Endometrial microvascular endothelial cells (primary cell): ENCODE data around the gene HNRNPD. TPM values are rescaled to one million over a fixed set of nuclear protein-coding genes. Genes with fewer than 3 reads are reported as not detected.
"Not testable (repeated sequence)": the region's sequence is repeated elsewhere in the genome, so short reads cannot be mapped to it uniquely, and the experiment has no call there.

Experiments
- in situ Hi-C: cut with HindIII; loops from 2 replicates; pipeline ENCODE4 v1.10.0; 2017; ENCODE audit warnings: low sequenced_read_pairs, low pct_unique_long_range_greater_than_20kb; ENCODE audit errors: inconsistent ontology term
- total RNA-seq: library from RNA; depleted of rRNA; stranded (reverse); fragments of >200 nt; gene quantifications from one replicate; pipeline ENCODE4 v1.2.3, GENCODE V29; 2015; ENCODE audit errors: inconsistent ontology term

HNRNPD gene
- total RNA-seq, 1 donor from 2014 or later: 103 TPM

- in situ Hi-C loops: no loop called here
Observed at GRCh38 chr4:82331814-82332213, 42.0 kb downstream of the HNRNPD start.

- in situ Hi-C loops: no loop called here
Observed at GRCh38 chr4:82320351-82320750, 53.4 kb downstream of the HNRNPD start.

- in situ Hi-C loops: not testable (repeated sequence)
Observed at GRCh38 chr4:82303063-82303462, 70.7 kb downstream of the HNRNPD start.

Other genes starting within 250 kb of the HNRNPD start
- gene HNRNPDL, start 56.5 kb upstream of the HNRNPD start, total RNA-seq: 163 TPM
- gene ENOPH1, start 56.6 kb upstream of the HNRNPD start, total RNA-seq: 46.0 TPM
- gene TMEM150C, start 188.0 kb upstream of the HNRNPD start, total RNA-seq: 0.93 TPM